ENCODE results near the gene HDGFL2.

Gene HDGFL2

GRCh38 chr19:4499855-4500254, 27.8 kb downstream of the HDGFL2 start:
- no peak for DNase-seq

GRCh38 chr19:4500841-4501591, 28.9 kb downstream of the HDGFL2 start:
- DNase-seq: no peak

GRCh38 chr19:4501691-4502090, 29.6 kb downstream of the HDGFL2 start:
- DNase-seq: no peak

- no peak for DNase-seq
These were observed 30.4 kb downstream of the HDGFL2 start for GRCh38 chr19:4502282-4503131.

- no peak for DNase-seq
These were observed 31.2 kb downstream of the HDGFL2 start for GRCh38 chr19:4503132-4503824.

GRCh38 chr19:4503825-4504170, 31.7 kb downstream of the HDGFL2 start:
- DNase-seq: no peak

- no peak for DNase-seq
These were observed 32.2 kb downstream of the HDGFL2 start for GRCh38 chr19:4504297-4504701.

- no peak for DNase-seq
These were observed 32.9 kb downstream of the HDGFL2 start for GRCh38 chr19:4504891-4505569.

GRCh38 chr19:4505570-4506448, 33.7 kb downstream of the HDGFL2 start:
- no peak for DNase-seq

- no peak for DNase-seq
These were observed 34.5 kb downstream of the HDGFL2 start for GRCh38 chr19:4506449-4507149.

- no peak for DNase-seq
These were observed 35.0 kb downstream of the HDGFL2 start for GRCh38 chr19:4507150-4507452.

GRCh38 chr19:4507804-4508203, 35.7 kb downstream of the HDGFL2 start:
- no peak for DNase-seq

GRCh38 chr19:4508698-4509097, 36.6 kb downstream of the HDGFL2 start:
- no peak for DNase-seq

- no peak for DNase-seq
These were observed 38.5 kb downstream of the HDGFL2 start for GRCh38 chr19:4510435-4511255.

- DNase-seq: no peak
These were observed 39.4 kb downstream of the HDGFL2 start for GRCh38 chr19:4511300-4512054.

GRCh38 chr19:4512070-4512469, 40.0 kb downstream of the HDGFL2 start:
- DNase-seq: no peak

- no peak for DNase-seq
These were observed 41.2 kb downstream of the HDGFL2 start for GRCh38 chr19:4513248-4513647.

- no peak for DNase-seq
These were observed 43.6 kb downstream of the HDGFL2 start for GRCh38 chr19:4515732-4516131.

- DNase-seq: no peak
These were observed 44.3 kb downstream of the HDGFL2 start for GRCh38 chr19:4516199-4516938.

Measured in NCI-H774 (cell line).